Measurements from ENCODE around the gene ASF1B.
A peak's percentile ranks its signal among the peaks of the same experiment; 100 is the strongest.

ASF1B gene

DNA sequence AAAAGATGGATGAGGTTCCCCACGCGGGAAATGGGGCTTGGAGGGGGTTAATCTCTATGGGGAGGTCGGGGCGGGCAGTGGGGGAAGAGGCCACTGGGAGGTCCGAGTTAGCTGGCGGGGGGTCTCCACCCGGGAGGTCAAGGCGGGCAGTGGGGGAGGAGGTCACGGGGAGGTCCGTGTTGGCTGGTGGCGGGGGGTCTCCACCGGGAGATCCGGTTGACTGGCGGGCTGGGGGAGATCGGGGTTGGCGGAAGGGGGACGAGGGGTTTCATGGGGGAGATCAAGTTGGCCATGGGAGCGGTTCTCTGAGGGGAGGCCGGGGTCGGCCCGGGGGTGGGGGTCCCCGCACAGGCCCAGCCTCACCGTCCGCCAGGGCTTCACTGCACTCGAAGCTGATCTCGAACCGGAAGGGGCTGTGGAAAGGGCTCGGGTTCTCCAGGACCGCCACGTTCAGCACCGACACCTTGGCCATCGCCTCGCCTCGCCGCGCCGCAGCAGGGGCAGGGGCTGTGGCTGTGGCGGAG lies 342 bp downstream of the ASF1B start:
- DNase-seq (ENCODE audit: low read depth), result no peak

- DNase-seq (ENCODE audit: low read depth), result no peak
Measured at GRCh38 chr19:14135355-14135754, 1.0 kb downstream of the ASF1B start.

DNA sequence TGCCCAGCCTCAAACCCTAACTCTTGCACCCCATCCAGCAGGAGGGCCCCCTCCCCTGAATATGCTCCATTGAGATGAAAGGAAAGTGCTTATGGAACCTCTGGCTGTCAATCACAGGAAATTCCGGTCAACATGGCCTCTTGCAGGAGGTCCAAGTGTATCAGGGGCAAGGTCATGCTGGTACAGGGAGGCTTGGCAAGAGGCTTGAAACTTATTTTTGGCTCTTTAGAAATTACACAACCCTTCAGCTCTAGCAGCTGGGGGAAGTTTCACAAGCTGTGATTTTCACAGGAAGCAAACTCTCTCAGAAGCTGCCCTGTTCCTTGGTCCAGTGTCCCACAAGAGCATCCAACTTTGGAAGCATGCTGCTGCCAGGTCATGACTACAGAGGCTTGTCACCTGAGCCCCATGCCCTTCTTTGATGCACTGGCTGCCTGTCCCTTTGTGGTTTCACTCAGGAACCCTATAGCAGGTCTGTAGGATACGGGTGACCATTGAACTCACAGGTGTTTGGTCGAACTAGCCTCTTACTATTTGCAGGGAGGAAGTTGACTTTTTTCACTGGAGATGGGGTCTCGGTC lies 8.4 kb downstream of the ASF1B start:
- no peak for DNase-seq (ENCODE audit: low read depth)

- DNase-seq (ENCODE audit: low read depth), result no peak
Measured at GRCh38 chr19:14127176-14127575, 9.2 kb downstream of the ASF1B start.

DNA sequence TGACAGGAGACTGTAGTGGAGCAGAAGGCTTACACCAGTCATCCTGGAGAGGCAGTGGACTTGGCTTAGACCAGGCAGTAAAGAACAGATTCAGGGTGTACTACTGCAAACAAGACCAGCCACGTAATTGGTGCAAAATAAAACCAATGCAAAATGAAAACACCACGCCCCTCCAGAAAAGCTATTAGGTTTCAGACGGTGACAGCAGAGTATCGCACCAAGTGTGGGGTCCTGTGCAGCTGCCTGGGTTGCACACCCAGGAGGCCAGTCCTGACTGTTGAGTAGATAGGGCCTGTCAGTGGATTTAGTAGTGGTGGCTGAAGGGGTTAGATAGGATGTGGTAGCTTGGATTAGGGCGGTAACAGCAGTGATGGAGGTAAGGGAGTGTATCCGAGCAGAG lies 13.5 kb downstream of the ASF1B start:
- no peak for DNase-seq (ENCODE audit: low read depth)

- DNase-seq (ENCODE audit: low read depth), result no peak
Measured at GRCh38 chr19:14120497-14120780, 15.9 kb downstream of the ASF1B start.

GRCh38 chr19:14119644-14120496 lies 16.5 kb downstream of the ASF1B start:
- no peak for DNase-seq (ENCODE audit: low read depth)

GRCh38 chr19:14119146-14119545 lies 17.2 kb downstream of the ASF1B start:
- DNase-seq (ENCODE audit: low read depth), result no peak

GRCh38 chr19:14118165-14119051 lies 18.0 kb downstream of the ASF1B start:
- peak; percentile 63 for DNase-seq (ENCODE audit: low read depth)

GRCh38 chr19:14117668-14118164 lies 18.7 kb downstream of the ASF1B start, which contains the start of gene PRKACA:
TSS of gene PRKACA (minus strand) at chr19:14117762. CDS start at chr19:14117547, 215 bp downstream.
- peak; percentile 99 for DNase-seq (ENCODE audit: low read depth)

- DNase-seq (ENCODE audit: low read depth), result no peak
Measured at GRCh38 chr19:14116918-14117578, 19.3 kb downstream of the ASF1B start.

DNA sequence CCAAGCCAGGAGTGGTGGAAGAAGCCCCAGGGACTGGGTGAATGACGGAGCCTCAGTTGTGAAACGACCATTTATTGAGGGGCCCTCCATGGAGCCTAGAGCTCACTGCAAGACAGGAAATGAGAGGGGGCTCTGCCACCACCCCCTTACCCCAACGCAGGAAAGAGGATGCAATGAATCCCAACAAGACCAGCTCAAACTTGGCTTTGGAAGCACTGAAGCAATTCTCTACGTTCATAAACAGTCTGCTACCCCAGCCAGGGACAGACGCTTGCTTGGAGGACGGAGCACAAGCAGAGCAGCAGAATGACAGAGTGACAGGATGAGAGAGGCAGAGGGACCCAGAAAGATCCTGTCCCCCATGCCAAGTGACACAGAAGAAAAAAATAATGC lies 19.9 kb downstream of the ASF1B start:
- DNase-seq (ENCODE audit: low read depth), result no peak

- DNase-seq (ENCODE audit: low read depth), result no peak
Measured at GRCh38 chr19:14115756-14116155, 20.6 kb downstream of the ASF1B start.

DNA sequence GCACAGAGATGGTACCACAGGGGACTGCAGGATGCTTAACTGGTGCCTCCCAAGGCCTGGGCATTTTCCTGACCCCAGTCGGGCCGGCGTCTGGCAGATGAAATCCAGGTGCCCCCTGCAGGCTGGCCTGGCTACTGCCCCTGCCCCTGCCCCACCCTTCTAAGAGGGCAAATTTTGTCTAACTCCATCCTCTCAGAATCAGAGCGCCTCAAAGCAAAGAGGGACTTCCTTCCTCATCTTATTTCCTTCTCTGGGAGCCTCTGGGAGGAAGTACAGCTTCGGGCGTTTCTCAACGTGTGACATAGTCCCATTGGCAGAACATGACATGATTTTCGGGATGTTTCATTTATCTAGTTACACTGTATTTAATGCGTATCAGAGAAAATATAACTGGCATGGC lies 21.5 kb downstream of the ASF1B start:
- DNase-seq (ENCODE audit: low read depth), result no peak

DNA sequence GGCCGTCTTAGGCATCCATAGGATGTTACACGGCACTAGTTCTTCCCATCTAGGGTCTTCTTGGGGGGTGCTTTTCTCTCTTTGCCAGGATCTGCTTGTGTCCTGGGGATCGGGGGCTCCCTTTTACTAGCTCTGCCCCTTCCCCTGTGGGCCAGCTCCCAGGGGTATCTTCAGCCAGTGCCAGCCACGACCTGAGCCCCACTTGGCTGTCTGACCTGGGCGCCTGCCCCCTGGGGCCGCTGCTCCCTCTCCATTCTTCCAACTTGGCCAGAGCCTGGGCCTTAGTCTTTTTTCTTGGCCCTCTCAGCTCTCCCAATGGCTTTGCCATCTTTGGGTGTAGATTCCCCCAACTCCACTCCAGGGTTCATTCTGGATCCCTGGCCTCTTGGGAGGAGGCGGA lies 21.9 kb downstream of the ASF1B start:
- DNase-seq (ENCODE audit: low read depth), result no peak

DNA sequence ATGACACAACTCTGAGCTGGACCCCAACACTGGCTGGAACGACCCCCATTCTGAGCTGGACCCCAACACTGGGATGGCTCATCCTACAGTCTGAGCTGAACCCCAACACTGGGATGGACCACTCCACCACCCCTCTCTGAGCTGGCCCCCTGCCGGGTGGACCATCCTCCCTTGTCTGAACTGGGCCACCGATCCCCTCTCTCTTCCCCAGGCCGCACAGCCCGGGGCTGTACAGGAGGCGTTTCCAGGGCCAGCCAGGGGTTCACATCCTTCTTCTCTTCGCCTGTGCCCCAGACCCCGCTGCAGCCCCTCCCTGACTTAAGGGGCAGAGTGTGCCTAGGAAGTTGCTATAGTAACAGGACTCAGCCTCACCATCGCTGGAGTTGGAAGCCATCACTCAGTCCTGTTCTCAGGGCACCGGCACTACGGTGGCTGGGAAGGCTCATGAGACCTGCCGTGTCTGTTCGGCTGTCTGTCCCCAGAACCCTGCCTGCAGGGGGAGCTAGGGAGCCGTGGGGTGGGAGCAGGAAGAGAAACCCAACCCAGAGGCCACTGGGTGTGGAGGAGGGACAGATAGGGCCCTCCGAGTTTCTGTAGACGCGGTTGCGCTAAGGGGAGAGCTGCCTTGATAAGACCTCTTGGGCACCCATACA lies 22.5 kb downstream of the ASF1B start:
- no peak for DNase-seq (ENCODE audit: low read depth)

GRCh38 chr19:14112809-14113385 lies 23.5 kb downstream of the ASF1B start:
- no peak for DNase-seq (ENCODE audit: low read depth)

GRCh38 chr19:14112051-14112808 lies 24.2 kb downstream of the ASF1B start:
- DNase-seq (ENCODE audit: low read depth), result no peak

DNA sequence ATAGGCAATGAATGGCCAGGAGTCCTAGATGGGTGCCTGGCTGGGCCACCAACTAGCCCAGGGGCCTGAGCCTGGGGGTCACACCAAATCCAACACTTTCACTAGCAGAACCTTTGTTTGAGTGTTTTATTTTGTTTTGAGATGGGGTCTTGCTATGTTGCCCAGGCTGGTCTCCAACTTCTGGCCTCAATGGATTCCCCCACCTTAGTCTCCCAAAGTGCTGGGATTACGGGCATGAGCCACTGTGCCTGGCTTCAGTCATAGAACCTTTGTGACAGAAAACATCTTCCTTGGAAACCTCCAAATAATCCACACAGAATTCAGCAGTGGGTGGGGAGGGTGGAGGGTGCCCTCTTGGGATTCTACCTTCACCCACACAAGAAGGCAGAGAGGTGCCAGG lies 24.9 kb downstream of the ASF1B start:
- no peak for DNase-seq (ENCODE audit: low read depth)

DNA sequence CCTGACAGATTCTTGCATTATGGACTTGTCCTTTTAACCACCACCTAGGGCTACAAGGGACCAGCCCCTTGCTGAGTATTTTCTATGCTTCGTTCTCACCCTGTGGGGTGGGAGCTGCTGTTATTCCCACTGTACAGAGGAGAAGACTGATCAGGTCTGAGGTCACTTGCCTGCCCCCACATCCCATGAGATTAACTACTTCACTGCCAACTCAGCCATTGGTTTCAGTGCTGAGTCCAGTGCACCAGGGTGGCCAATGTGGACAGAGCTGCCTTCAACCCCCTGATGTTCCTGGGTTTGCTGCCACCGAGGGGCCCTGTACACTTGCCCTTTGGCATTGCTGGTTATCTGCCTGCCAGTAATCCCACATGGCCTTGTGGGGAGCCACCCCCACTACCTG lies 25.7 kb downstream of the ASF1B start:
- DNase-seq (ENCODE audit: low read depth), result no peak
